HEK293T (cell line): ENCODE data around the gene TLE2.

Experiments used
- CTBP1 ChIP-seq: fragments of 450-650 bp; IDR thresholded peaks from 2 replicates; pipeline ENCODE4 v1.6.1; 2016; ENCODE audit warnings: borderline replicate concordance
- HDGF ChIP-seq: fragments of 450-650 bp; IDR thresholded peaks from 2 replicates; pipeline ENCODE4 v1.6.1; 2017; ENCODE audit warnings: antibody characterized with exemption, borderline replicate concordance
- SP1 ChIP-seq: fragments of 450-650 bp; IDR thresholded peaks from 2 replicates; pipeline ENCODE4 v1.6.1; 2017

- TF ChIP-seq SP1 = no peak
- no peak for TF ChIP-seq CTBP1
- no peak for TF ChIP-seq HDGF
These were observed 4.7 kb upstream of the TLE2 start for GRCh38 chr19:3033595-3034405.
